ENCODE results near the gene UBE2I.

The UBE2I gene

GRCh38 chr16:1283996-1284616, 25.3 kb upstream of the UBE2I start:
- H3K27ac ChIP-seq = no peak overlapping the region
- H3K4me1 ChIP-seq (ENCODE audit: control insufficient read depth in 1 of 2, insufficient read depth in 1 of 2, low read depth in 1 of 2, low read length in 1 of 2) = no peaks in the 10 kb centered on the region
- TF ChIP-seq CTCF (IDR thresholded peaks at IDR 0.05) = no peak
- H3K9me3 ChIP-seq = no peaks in the 10 kb centered on the region
- peaks cover 66% of the 10 kb centered on the region for H3K27me3 ChIP-seq
- H3K36me3 ChIP-seq = no peaks in the 10 kb centered on the region
- H3K4me3 ChIP-seq (ENCODE audit: low read depth in 1 of 2, low read length in 1 of 2) = no peak overlapping the region

GRCh38 chr16:1285669-1286512, 23.5 kb upstream of the UBE2I start:
- no peaks in the 10 kb centered on the region for H3K36me3 ChIP-seq
- no peak overlapping the region for H3K4me3 ChIP-seq (ENCODE audit: low read depth in 1 of 2, low read length in 1 of 2)
- peaks cover 76% of the 10 kb centered on the region for H3K27me3 ChIP-seq
- H3K9me3 ChIP-seq = no peaks in the 10 kb centered on the region
- no peak overlapping the region for H3K27ac ChIP-seq
- peaks cover 0 to 4% of the 10 kb centered on the region in 2 experiments for H3K4me1 ChIP-seq (ENCODE audit: control insufficient read depth in 1 of 2, insufficient read depth in 1 of 2, low read depth in 1 of 2, low read length in 1 of 2)
- TF ChIP-seq CTCF (IDR thresholded peaks at IDR 0.05) = no peak

GRCh38 chr16:1286513-1287094, 22.8 kb upstream of the UBE2I start:
- TF ChIP-seq CTCF (IDR thresholded peaks at IDR 0.05) = no peak
- H3K36me3 ChIP-seq = no peaks in the 10 kb centered on the region
- no peak overlapping the region for H3K4me3 ChIP-seq (ENCODE audit: low read depth in 1 of 2, low read length in 1 of 2)
- H3K27ac ChIP-seq = no peak overlapping the region
- H3K27me3 ChIP-seq = peaks cover 83% of the 10 kb centered on the region
- peaks cover 0 to 4% of the 10 kb centered on the region in 2 experiments for H3K4me1 ChIP-seq (ENCODE audit: control insufficient read depth in 1 of 2, insufficient read depth in 1 of 2, low read depth in 1 of 2, low read length in 1 of 2)
- no peaks in the 10 kb centered on the region for H3K9me3 ChIP-seq

GRCh38 chr16:1287982-1288670, 21.3 kb upstream of the UBE2I start:
- Histone ChIP-seq H3K9me3 (no peaks in the 10 kb centered on the region), H3K27me3 (peaks cover 86% of the 10 kb centered on the region), H3K4me3 (ENCODE audit: low read depth in 1 of 2, low read length in 1 of 2) (no peak overlapping the region), H3K27ac (no peak overlapping the region), H3K4me1 (ENCODE audit: control insufficient read depth in 1 of 2, insufficient read depth in 1 of 2, low read depth in 1 of 2, low read length in 1 of 2) (peaks cover 0 to 4% of the 10 kb centered on the region in 2 experiments), H3K36me3 (no peaks in the 10 kb centered on the region)
- TF ChIP-seq CTCF (IDR thresholded peaks at IDR 0.05) = no peak

- no peak for TF ChIP-seq CTCF (IDR thresholded peaks at IDR 0.05)
- Histone ChIP-seq H3K4me3 (ENCODE audit: low read depth in 1 of 2, low read length in 1 of 2) (no peak overlapping the region), H3K9me3 (no peaks in the 10 kb centered on the region), H3K27ac (no peak overlapping the region), H3K4me1 (ENCODE audit: control insufficient read depth in 1 of 2, insufficient read depth in 1 of 2, low read depth in 1 of 2, low read length in 1 of 2) (peaks cover 0 to 4% of the 10 kb centered on the region in 2 experiments), H3K27me3 (peaks cover 86% of the 10 kb centered on the region), H3K36me3 (no peaks in the 10 kb centered on the region)
Observed at GRCh38 chr16:1288813-1289476, 20.5 kb upstream of the UBE2I start.
